SJCRH30 (cell line): ENCODE measurements around the gene ZHX3. TPM values are rescaled to one million over a fixed set of nuclear protein-coding genes. Genes with fewer than 3 reads are reported as not detected.

Experiments used
- DNase-seq, 2 experiments: peaks; one replicate each; pipeline ENCODE4 v3.0.0-alpha.2; 2015 to 2020
- H3K27ac ChIP-seq: fragments of 250-450 bp; sonication (Bioruptor Pico); 2 replicates; pipeline ENCODE4 v1.5.1; 2020; ENCODE audit warnings: mild to moderate bottlenecking, moderate library complexity
- H3K27me3 ChIP-seq: fragments of 250-450 bp; sonication (Bioruptor Pico); 2 replicates; pipeline ENCODE4 v1.5.1; 2020; ENCODE audit warnings: mild to moderate bottlenecking, moderate library complexity
- H3K36me3 ChIP-seq: fragments of 250-450 bp; sonication (Bioruptor Pico); 2 replicates; pipeline ENCODE4 v1.5.1; 2020; ENCODE audit warnings: mild to moderate bottlenecking, moderate library complexity
- H3K4me1 ChIP-seq: fragments of 250-450 bp; sonication (Bioruptor Pico); 2 replicates; pipeline ENCODE4 v1.5.1; 2020; ENCODE audit warnings: mild to moderate bottlenecking, moderate library complexity
- H3K4me3 ChIP-seq: fragments of 250-450 bp; sonication (Bioruptor Pico); 2 replicates; pipeline ENCODE4 v1.5.1; 2020; ENCODE audit warnings: mild to moderate bottlenecking, moderate library complexity
- H3K9me3 ChIP-seq: fragments of 250-450 bp; sonication (Bioruptor Pico); replicated peaks from 2 replicates; pipeline ENCODE4 v1.5.1; 2020; ENCODE audit warnings: mild to moderate bottlenecking, moderate library complexity
- total RNA-seq: library from RNA; depleted of rRNA; stranded (reverse); fragments of >200 nt; shearing (Covaris generic); gene quantifications from 2 replicates; pipeline ENCODE4 v1.2.3, GENCODE V29; 2014

The ZHX3 gene
- total RNA-seq, 1 experiment from 2014 or later = 16.2 TPM

DNA sequence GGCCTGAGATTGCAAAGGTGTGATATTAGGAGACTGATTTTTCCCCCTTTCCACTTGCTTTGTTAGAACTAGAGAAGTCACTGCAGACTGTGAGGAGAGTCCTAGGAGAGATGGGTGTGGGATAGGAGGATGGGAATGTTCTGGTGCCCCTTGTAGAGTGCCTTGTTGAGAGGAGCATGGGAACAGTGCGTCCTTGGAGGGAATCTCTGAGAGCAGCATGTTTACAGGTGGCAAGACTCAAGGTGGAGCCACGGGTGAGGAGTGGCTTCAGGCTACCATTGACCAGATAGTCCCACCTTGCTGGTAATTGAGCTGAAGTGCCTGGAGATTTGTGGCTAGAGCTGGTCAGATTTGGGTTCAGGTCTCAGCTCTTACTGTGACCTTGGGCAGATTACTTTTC, 174.2 kb downstream of the ZHX3 start:
- Histone ChIP-seq H3K4me3 (no peak overlapping the region), H3K36me3 (peaks cover 19% of the 10 kb centered on the region), H3K9me3 (no peaks in the 10 kb centered on the region), H3K27me3 (no peaks in the 10 kb centered on the region), H3K27ac (no peak overlapping the region), H3K4me1 (peaks cover 27% of the 10 kb centered on the region)
- DNase-seq = no peak

GRCh38 chr20:41142919-41143318, 174.6 kb downstream of the ZHX3 start:
- no peak overlapping the region for H3K27ac ChIP-seq
- H3K9me3 ChIP-seq = no peaks in the 10 kb centered on the region
- no peak overlapping the region for H3K4me3 ChIP-seq
- H3K36me3 ChIP-seq = peaks cover 17% of the 10 kb centered on the region
- no peaks in the 10 kb centered on the region for H3K27me3 ChIP-seq
- H3K4me1 ChIP-seq = peaks cover 27% of the 10 kb centered on the region
- DNase-seq = no peak

- H3K4me1 ChIP-seq = peaks cover 27% of the 10 kb centered on the region
- peaks cover 15% of the 10 kb centered on the region for H3K36me3 ChIP-seq
- H3K27ac ChIP-seq = no peak overlapping the region
- H3K9me3 ChIP-seq = no peaks in the 10 kb centered on the region
- no peak overlapping the region for H3K4me3 ChIP-seq
- no peak for DNase-seq
- H3K27me3 ChIP-seq = no peaks in the 10 kb centered on the region
Measured at GRCh38 chr20:41142245-41142644, 175.3 kb downstream of the ZHX3 start.

GRCh38 chr20:41141153-41141815, 176.2 kb downstream of the ZHX3 start:
- H3K27me3 ChIP-seq = no peaks in the 10 kb centered on the region
- no peaks in the 10 kb centered on the region for H3K9me3 ChIP-seq
- peak; percentile 92 to 94 for DNase-seq
- H3K27ac ChIP-seq = peak overlapping the region; percentile 3
- H3K36me3 ChIP-seq = peaks cover 12% of the 10 kb centered on the region
- H3K4me3 ChIP-seq = no peak overlapping the region
- peaks cover 27% of the 10 kb centered on the region for H3K4me1 ChIP-seq

GRCh38 chr20:41140226-41141133, 177.1 kb downstream of the ZHX3 start:
- H3K4me1 ChIP-seq = peaks cover 31% of the 10 kb centered on the region
- peak overlapping the region; percentile 3 for H3K27ac ChIP-seq
- H3K9me3 ChIP-seq = no peaks in the 10 kb centered on the region
- no peak overlapping the region for H3K4me3 ChIP-seq
- H3K27me3 ChIP-seq = no peaks in the 10 kb centered on the region
- no peak for DNase-seq
- peaks cover 12% of the 10 kb centered on the region for H3K36me3 ChIP-seq

DNA sequence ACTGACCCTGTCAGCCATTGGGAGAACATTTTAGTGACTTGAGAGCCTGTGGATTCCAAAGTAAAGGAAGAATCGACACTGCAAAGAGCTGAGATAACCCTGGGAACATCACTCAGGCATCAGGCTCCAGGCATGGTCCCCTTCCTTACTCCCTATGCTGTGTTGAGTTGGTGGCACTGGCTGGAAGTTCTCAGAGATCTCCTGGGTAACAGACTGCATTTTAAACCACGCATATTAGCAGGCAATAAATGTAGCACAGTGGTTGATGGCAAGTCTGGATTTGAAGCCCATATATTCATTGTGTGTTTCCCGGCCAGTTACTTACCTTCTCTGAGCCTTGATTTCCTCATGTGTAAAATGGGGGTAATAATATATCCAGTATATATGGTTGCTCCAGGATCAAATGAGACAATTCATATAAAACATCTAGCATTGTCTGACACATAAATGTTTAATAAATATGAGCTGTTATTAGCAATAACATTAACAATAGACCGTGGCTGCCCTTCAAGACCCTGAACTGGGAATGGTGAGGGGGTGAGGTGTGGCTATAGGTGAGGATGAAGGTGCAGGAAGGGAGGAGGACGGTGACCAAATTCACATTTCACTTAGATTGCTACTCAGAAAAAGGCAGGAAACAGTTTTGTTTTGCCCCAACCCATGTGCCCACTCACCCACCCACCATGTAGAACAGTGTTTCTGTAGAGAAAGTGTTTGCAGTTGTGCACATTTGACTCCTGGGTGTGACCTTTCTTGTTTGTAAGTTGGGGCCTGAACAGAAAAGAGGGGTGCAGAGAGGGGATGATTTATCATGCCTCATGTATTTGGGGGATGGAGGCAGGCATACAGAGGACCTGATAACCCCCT, 178.1 kb downstream of the ZHX3 start:
- Histone ChIP-seq H3K27ac (no peak overlapping the region), H3K4me1 (peaks cover 33% of the 10 kb centered on the region), H3K9me3 (no peaks in the 10 kb centered on the region), H3K4me3 (peak overlapping the region; percentile 94), H3K36me3 (peaks cover 6% of the 10 kb centered on the region), H3K27me3 (no peaks in the 10 kb centered on the region)
- no peak for DNase-seq

GRCh38 chr20:41138475-41139226, 178.9 kb downstream of the ZHX3 start:
- Histone ChIP-seq H3K27ac (peak overlapping the region; percentile 81), H3K4me1 (peaks cover 38% of the 10 kb centered on the region)
- peak; percentile 43 to 57 for DNase-seq

DNA sequence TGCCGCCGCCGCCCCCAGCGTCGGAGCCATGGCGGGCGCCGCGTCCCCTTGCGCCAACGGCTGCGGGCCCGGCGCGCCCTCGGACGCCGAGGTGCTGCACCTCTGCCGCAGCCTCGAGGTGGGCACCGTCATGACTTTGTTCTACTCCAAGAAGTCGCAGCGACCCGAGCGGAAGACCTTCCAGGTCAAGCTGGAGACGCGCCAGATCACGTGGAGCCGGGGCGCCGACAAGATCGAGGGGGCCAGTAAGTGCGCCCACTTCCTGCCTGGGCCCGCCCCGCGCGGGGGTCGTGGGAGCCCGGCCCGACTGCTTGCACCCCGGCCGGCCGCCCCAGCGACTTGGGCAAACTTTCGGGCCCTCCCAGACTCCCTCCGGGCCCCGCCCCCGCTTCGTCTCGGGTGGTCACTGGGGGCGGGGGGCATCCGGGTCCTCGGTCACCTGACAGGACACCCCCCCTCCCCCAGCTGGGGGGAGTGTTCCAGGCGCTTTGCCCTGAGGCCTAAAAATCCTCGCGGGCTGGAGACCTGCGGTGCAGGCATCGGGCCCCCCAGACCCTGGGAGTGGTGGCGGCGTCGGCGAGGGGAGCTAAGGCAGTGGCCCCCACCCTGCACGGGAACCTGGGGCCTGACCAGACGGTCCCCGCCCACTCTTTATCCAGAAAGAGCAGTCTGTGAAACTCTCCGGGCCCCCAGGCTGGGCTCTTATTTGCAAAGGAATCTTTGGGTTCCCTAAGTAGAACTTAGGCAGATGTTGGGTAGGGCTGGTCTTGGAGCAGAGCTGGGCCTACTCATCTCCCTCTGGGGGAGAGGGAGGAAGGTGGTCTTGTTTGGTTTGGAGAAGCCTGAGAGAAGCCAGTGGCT, 179.7 kb downstream of the ZHX3 start:
- Histone ChIP-seq H3K4me3 (peak overlapping the region; percentile 94), H3K27me3 (no peaks in the 10 kb centered on the region), H3K27ac (peak overlapping the region; percentile 81), H3K36me3 (no peaks in the 10 kb centered on the region; the same call in 1 of the 2 replicates), H3K9me3 (no peaks in the 10 kb centered on the region), H3K4me1 (peaks cover 38% of the 10 kb centered on the region)
- peak; percentile 95 to 96 for DNase-seq

More at GRCh38 chr20:41138475-41139226, 178.9 kb downstream of the ZHX3 start:
- peak overlapping the region; percentile 94 for H3K4me3 ChIP-seq
- H3K9me3 ChIP-seq = no peaks in the 10 kb centered on the region
- no peaks in the 10 kb centered on the region for H3K27me3 ChIP-seq
- H3K36me3 ChIP-seq = no peaks in the 10 kb centered on the region; the same call in none of the 2 replicates

GRCh38 chr20:41136680-41137613, 180.6 kb downstream of the ZHX3 start, which contains the start of gene PLCG1:
Gene PLCG1 (plus strand): TSS chr20:41137543. CDS start chr20:41137642, 99 bp downstream.
- Histone ChIP-seq H3K4me3 (peak within 1 kb of the TSS; percentile 94), H3K27ac (peak within 1 kb of the TSS; percentile 81), H3K27me3 (no peaks in the 10 kb centered on the region), H3K4me1 (peaks cover 30% of the 10 kb centered on the region), H3K9me3 (no peaks in the 10 kb centered on the region), H3K36me3 (no peaks in the 10 kb centered on the region; the same call in 1 of the 2 replicates)
- DNase-seq = peak; percentile 91 to 93

DNA sequence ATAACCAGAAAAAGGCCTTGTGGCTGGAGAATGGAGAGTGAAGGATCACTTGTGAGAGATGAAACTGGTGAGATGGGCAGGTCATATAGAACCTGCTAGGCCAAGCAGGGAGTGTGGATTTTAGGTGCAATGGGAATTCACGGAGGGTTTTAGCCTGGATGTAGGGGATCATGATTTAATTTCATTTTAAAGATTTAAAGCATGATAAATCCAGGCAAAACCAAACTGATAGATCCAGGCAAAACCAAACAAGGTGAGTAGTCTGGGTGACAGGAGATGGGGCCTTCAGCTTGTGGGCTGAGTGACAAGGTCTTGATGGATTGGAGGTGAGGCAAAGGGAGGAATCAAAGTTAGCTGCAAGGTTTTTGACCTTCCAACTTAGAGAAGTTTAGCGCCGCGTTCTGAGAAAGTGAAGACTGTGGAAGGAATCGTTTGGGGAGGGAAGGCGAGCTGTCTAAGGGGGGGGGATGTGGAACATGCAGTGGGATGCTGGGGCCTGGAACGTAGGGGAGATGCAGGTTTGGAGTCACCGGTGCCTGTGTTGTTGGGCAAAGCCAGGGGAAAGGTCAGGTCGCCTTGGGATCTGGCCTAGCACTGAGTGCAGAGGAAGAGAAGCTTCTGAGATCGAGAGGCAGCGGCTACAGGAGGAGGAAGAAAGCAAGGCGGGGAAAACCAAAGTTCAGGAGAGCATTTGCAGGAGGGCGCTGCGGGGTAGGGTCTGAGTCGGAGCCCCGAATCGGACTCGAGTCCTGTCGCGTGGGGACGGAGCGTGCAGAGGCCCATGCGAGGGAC, 181.4 kb downstream of the ZHX3 start:
- H3K9me3 ChIP-seq = no peaks in the 10 kb centered on the region
- peak overlapping the region; percentile 94 for H3K4me3 ChIP-seq
- H3K4me1 ChIP-seq = peaks cover 24% of the 10 kb centered on the region
- peak overlapping the region; percentile 81 for H3K27ac ChIP-seq
- DNase-seq = no peak
- no peaks in the 10 kb centered on the region for H3K27me3 ChIP-seq
- H3K36me3 ChIP-seq = no peaks in the 10 kb centered on the region; the same call in 1 of the 2 replicates

- peak; percentile 66 to 83 for DNase-seq
- Histone ChIP-seq H3K27me3 (no peaks in the 10 kb centered on the region), H3K4me3 (no peak overlapping the region), H3K4me1 (peaks cover 17% of the 10 kb centered on the region), H3K27ac (no peak overlapping the region), H3K36me3 (peaks cover 2% of the 10 kb centered on the region; the same call in 1 of the 2 replicates), H3K9me3 (no peaks in the 10 kb centered on the region)
Measured at GRCh38 chr20:41135187-41135887, 182.2 kb downstream of the ZHX3 start.
